ENCODE results near the gene STAT1.
"Not testable (repeated sequence)": the region's sequence is repeated elsewhere in the genome, so short reads cannot be mapped to it uniquely, and the experiment has no call there.

The STAT1 gene

GRCh38 chr2:191001624-191002023, 12.3 kb downstream of the STAT1 start:
- Histone ChIP-seq H3K9ac (ENCODE audit: low read length) (no peak overlapping the region), H3K4me3 (ENCODE audit: low read depth in 1 of 2, low read length in 2 of 2) (no peak overlapping the region), H3K9me3 (ENCODE audit: low read length) (no peaks in the 10 kb centered on the region), H3K27ac (ENCODE audit: low read depth, low read length) (no peak overlapping the region), H3K27me3 (ENCODE audit: control insufficient read depth in 1 of 2, insufficient read depth in 2 of 2, low read length in 2 of 2) (no peaks in the 10 kb centered on the region), H3K4me1 (ENCODE audit: insufficient read depth, low read length) (peaks cover 14% of the 10 kb centered on the region), H3K36me3 (ENCODE audit: insufficient read depth, low read length) (peaks cover 82% of the 10 kb centered on the region)

GRCh38 chr2:191001032-191001431, 12.9 kb downstream of the STAT1 start:
- H3K9ac ChIP-seq (ENCODE audit: low read length), result no peak overlapping the region
- no peaks in the 10 kb centered on the region for H3K9me3 ChIP-seq (ENCODE audit: low read length)
- no peak overlapping the region for H3K4me3 ChIP-seq (ENCODE audit: low read depth in 1 of 2, low read length in 2 of 2)
- no peak overlapping the region for H3K27ac ChIP-seq (ENCODE audit: low read depth, low read length)
- H3K4me1 ChIP-seq (ENCODE audit: insufficient read depth, low read length), result peaks cover 14% of the 10 kb centered on the region
- H3K27me3 ChIP-seq (ENCODE audit: control insufficient read depth in 1 of 2, insufficient read depth in 2 of 2, low read length in 2 of 2), result no peaks in the 10 kb centered on the region
- H3K36me3 ChIP-seq (ENCODE audit: insufficient read depth, low read length), result peaks cover 79% of the 10 kb centered on the region

GRCh38 chr2:190999949-191000665, 13.9 kb downstream of the STAT1 start:
- H3K27me3 ChIP-seq (ENCODE audit: control insufficient read depth in 1 of 2, insufficient read depth in 2 of 2, low read length in 2 of 2), result no peaks in the 10 kb centered on the region
- H3K4me1 ChIP-seq (ENCODE audit: insufficient read depth, low read length), result peaks cover 14% of the 10 kb centered on the region
- peaks cover 78% of the 10 kb centered on the region for H3K36me3 ChIP-seq (ENCODE audit: insufficient read depth, low read length)
- H3K9me3 ChIP-seq (ENCODE audit: low read length), result no peaks in the 10 kb centered on the region
- no peak overlapping the region for H3K4me3 ChIP-seq (ENCODE audit: low read depth in 1 of 2, low read length in 2 of 2)
- H3K27ac ChIP-seq (ENCODE audit: low read depth, low read length), result no peak overlapping the region
- no peak overlapping the region for H3K9ac ChIP-seq (ENCODE audit: low read length)

- no peak overlapping the region for H3K9ac ChIP-seq (ENCODE audit: low read length)
- peaks cover 14% of the 10 kb centered on the region for H3K4me1 ChIP-seq (ENCODE audit: insufficient read depth, low read length)
- peaks cover 72% of the 10 kb centered on the region for H3K36me3 ChIP-seq (ENCODE audit: insufficient read depth, low read length)
- H3K27ac ChIP-seq (ENCODE audit: low read depth, low read length), result no peak overlapping the region
- H3K4me3 ChIP-seq (ENCODE audit: low read depth in 1 of 2, low read length in 2 of 2), result no peak overlapping the region
- H3K9me3 ChIP-seq (ENCODE audit: low read length), result no peaks in the 10 kb centered on the region
- no peaks in the 10 kb centered on the region for H3K27me3 ChIP-seq (ENCODE audit: control insufficient read depth in 1 of 2, insufficient read depth in 2 of 2, low read length in 2 of 2)
Observed at GRCh38 chr2:190999058-190999457, 14.9 kb downstream of the STAT1 start.

- peaks cover 72% of the 10 kb centered on the region for H3K36me3 ChIP-seq (ENCODE audit: insufficient read depth, low read length)
- peaks cover 14% of the 10 kb centered on the region for H3K4me1 ChIP-seq (ENCODE audit: insufficient read depth, low read length)
- no peak overlapping the region for H3K9ac ChIP-seq (ENCODE audit: low read length)
- H3K9me3 ChIP-seq (ENCODE audit: low read length), result no peaks in the 10 kb centered on the region
- H3K4me3 ChIP-seq (ENCODE audit: low read depth in 1 of 2, low read length in 2 of 2), result no peak overlapping the region
- peak overlapping the region; percentile 27 for H3K27ac ChIP-seq (ENCODE audit: low read depth, low read length)
- no peaks in the 10 kb centered on the region for H3K27me3 ChIP-seq (ENCODE audit: control insufficient read depth in 1 of 2, insufficient read depth in 2 of 2, low read length in 2 of 2)
Observed at GRCh38 chr2:190997526-190998113, 16.4 kb downstream of the STAT1 start.

GRCh38 chr2:190996947-190997346, 17.0 kb downstream of the STAT1 start:
- Histone ChIP-seq H3K4me3 (ENCODE audit: low read depth in 1 of 2, low read length in 2 of 2) (no peak overlapping the region), H3K27ac (ENCODE audit: low read depth, low read length) (peak overlapping the region; percentile 27), H3K27me3 (ENCODE audit: control insufficient read depth in 1 of 2, insufficient read depth in 2 of 2, low read length in 2 of 2) (no peaks in the 10 kb centered on the region), H3K36me3 (ENCODE audit: insufficient read depth, low read length) (peaks cover 70% of the 10 kb centered on the region), H3K4me1 (ENCODE audit: insufficient read depth, low read length) (peaks cover 14% of the 10 kb centered on the region), H3K9ac (ENCODE audit: low read length) (no peak overlapping the region), H3K9me3 (ENCODE audit: low read length) (no peaks in the 10 kb centered on the region)

- Histone ChIP-seq H3K9me3 (ENCODE audit: low read length) (no peaks in the 10 kb centered on the region), H3K27ac (ENCODE audit: low read depth, low read length) (no peak overlapping the region), H3K27me3 (ENCODE audit: control insufficient read depth in 1 of 2, insufficient read depth in 2 of 2, low read length in 2 of 2) (no peaks in the 10 kb centered on the region), H3K4me1 (ENCODE audit: insufficient read depth, low read length) (peaks cover 14% of the 10 kb centered on the region), H3K36me3 (ENCODE audit: insufficient read depth, low read length) (peaks cover 70% of the 10 kb centered on the region), H3K4me3 (ENCODE audit: low read depth in 1 of 2, low read length in 2 of 2) (no peak overlapping the region), H3K9ac (ENCODE audit: low read length) (no peak overlapping the region)
Observed at GRCh38 chr2:190996338-190996946, 17.5 kb downstream of the STAT1 start.

GRCh38 chr2:190995315-190995714, 18.7 kb downstream of the STAT1 start:
- H3K27me3 ChIP-seq (ENCODE audit: control insufficient read depth in 1 of 2, insufficient read depth in 2 of 2, low read length in 2 of 2); H3K4me3 ChIP-seq (ENCODE audit: low read depth in 1 of 2, low read length in 2 of 2); H3K9ac ChIP-seq (ENCODE audit: low read length); H3K27ac ChIP-seq (ENCODE audit: low read depth, low read length); H3K9me3 ChIP-seq (ENCODE audit: low read length): not testable (repeated sequence)
- Histone ChIP-seq H3K4me1 (ENCODE audit: insufficient read depth, low read length) (peaks cover 14% of the 10 kb centered on the region), H3K36me3 (ENCODE audit: insufficient read depth, low read length) (peaks cover 70% of the 10 kb centered on the region)

- Histone ChIP-seq H3K36me3 (ENCODE audit: insufficient read depth, low read length) (peaks cover 69% of the 10 kb centered on the region), H3K27me3 (ENCODE audit: control insufficient read depth in 1 of 2, insufficient read depth in 2 of 2, low read length in 2 of 2) (no peaks in the 10 kb centered on the region), H3K9me3 (ENCODE audit: low read length) (no peaks in the 10 kb centered on the region), H3K27ac (ENCODE audit: low read depth, low read length) (no peak overlapping the region), H3K9ac (ENCODE audit: low read length) (no peak overlapping the region), H3K4me3 (ENCODE audit: low read depth in 1 of 2, low read length in 2 of 2) (no peak overlapping the region), H3K4me1 (ENCODE audit: insufficient read depth, low read length) (peaks cover 14% of the 10 kb centered on the region)
Observed at GRCh38 chr2:190994148-190994547, 19.8 kb downstream of the STAT1 start.

GRCh38 chr2:190993292-190993643, 20.7 kb downstream of the STAT1 start:
- Histone ChIP-seq H3K4me1 (ENCODE audit: insufficient read depth, low read length) (peaks cover 13% of the 10 kb centered on the region), H3K27me3 (ENCODE audit: control insufficient read depth in 1 of 2, insufficient read depth in 2 of 2, low read length in 2 of 2) (no peaks in the 10 kb centered on the region), H3K4me3 (ENCODE audit: low read depth in 1 of 2, low read length in 2 of 2) (no peak overlapping the region), H3K27ac (ENCODE audit: low read depth, low read length) (no peak overlapping the region), H3K9ac (ENCODE audit: low read length) (no peak overlapping the region), H3K36me3 (ENCODE audit: insufficient read depth, low read length) (peaks cover 68% of the 10 kb centered on the region), H3K9me3 (ENCODE audit: low read length) (no peaks in the 10 kb centered on the region)

- no peaks in the 10 kb centered on the region for H3K27me3 ChIP-seq (ENCODE audit: control insufficient read depth in 1 of 2, insufficient read depth in 2 of 2, low read length in 2 of 2)
- no peak overlapping the region for H3K27ac ChIP-seq (ENCODE audit: low read depth, low read length)
- no peak overlapping the region for H3K4me3 ChIP-seq (ENCODE audit: low read depth in 1 of 2, low read length in 2 of 2)
- peaks cover 76% of the 10 kb centered on the region for H3K36me3 ChIP-seq (ENCODE audit: insufficient read depth, low read length)
- H3K9ac ChIP-seq (ENCODE audit: low read length), result no peak overlapping the region
- no peaks in the 10 kb centered on the region for H3K4me1 ChIP-seq (ENCODE audit: insufficient read depth, low read length)
- no peaks in the 10 kb centered on the region for H3K9me3 ChIP-seq (ENCODE audit: low read length)
Observed at GRCh38 chr2:190990132-190990531, 23.8 kb downstream of the STAT1 start.
